Fibroblast of skin of left biceps (primary cell): ENCODE data around the gene RALGAPA2.

Experiments
- DNase-seq, 2 experiments: peaks; one replicate each; pipeline ENCODE4 v3.0.0-alpha.2; 2013; ENCODE audit warnings: low read depth in 2 of 2

Gene RALGAPA2

GRCh38 chr20:20683481-20684321 lies 28.7 kb downstream of the RALGAPA2 start:
- no peak for DNase-seq

- DNase-seq, result no peak
Observed at GRCh38 chr20:20683020-20683419, 29.4 kb downstream of the RALGAPA2 start.

- DNase-seq, result no peak
Observed at GRCh38 chr20:20680991-20681508, 31.4 kb downstream of the RALGAPA2 start.

GRCh38 chr20:20679316-20679715 lies 33.1 kb downstream of the RALGAPA2 start:
- no peak for DNase-seq

- peak; percentile 47 to 53 for DNase-seq
Observed at GRCh38 chr20:20677186-20677585, 35.3 kb downstream of the RALGAPA2 start.

GRCh38 chr20:20668639-20669038 lies 43.8 kb downstream of the RALGAPA2 start:
- no peak for DNase-seq

- DNase-seq, result no peak
Observed at GRCh38 chr20:20666359-20666758, 46.1 kb downstream of the RALGAPA2 start.

- DNase-seq, result no peak
Observed at GRCh38 chr20:20665606-20666332, 46.7 kb downstream of the RALGAPA2 start.

- DNase-seq, result no peak
Observed at GRCh38 chr20:20664795-20665589, 47.5 kb downstream of the RALGAPA2 start.

GRCh38 chr20:20663841-20664240 lies 48.6 kb downstream of the RALGAPA2 start:
- DNase-seq, result no peak

- DNase-seq, result no peak
Observed at GRCh38 chr20:20658871-20659431, 53.5 kb downstream of the RALGAPA2 start.

GRCh38 chr20:20658123-20658522 lies 54.3 kb downstream of the RALGAPA2 start:
- no peak for DNase-seq

GRCh38 chr20:20657092-20657491 lies 55.4 kb downstream of the RALGAPA2 start:
- no peak for DNase-seq

GRCh38 chr20:20655883-20656282 lies 56.6 kb downstream of the RALGAPA2 start:
- no peak for DNase-seq

GRCh38 chr20:20649945-20650344 lies 62.5 kb downstream of the RALGAPA2 start:
- no peak for DNase-seq

- no peak for DNase-seq
Observed at GRCh38 chr20:20643927-20644326, 68.5 kb downstream of the RALGAPA2 start.

GRCh38 chr20:20641783-20642182 lies 70.7 kb downstream of the RALGAPA2 start:
- no peak for DNase-seq

- no peak for DNase-seq
Observed at GRCh38 chr20:20638878-20639277, 73.6 kb downstream of the RALGAPA2 start.

GRCh38 chr20:20637998-20638725 lies 74.3 kb downstream of the RALGAPA2 start:
- DNase-seq, result no peak

- DNase-seq, result no peak
Observed at GRCh38 chr20:20635006-20635405, 77.4 kb downstream of the RALGAPA2 start.

GRCh38 chr20:20632644-20633043 lies 79.8 kb downstream of the RALGAPA2 start:
- DNase-seq, result no peak
